K562 (cell line): Measurements from ENCODE around the gene SPIB. TPM values are rescaled to one million over a fixed set of nuclear protein-coding genes. Genes with fewer than 3 reads are reported as not detected.

Source experiments
- ETS2 ChIP-seq: IDR thresholded peaks from 2 replicates; pipeline ENCODE4 v1.6.1; 2016; ENCODE audit warnings: borderline replicate concordance, missing genetic modification characterization, mild to moderate bottlenecking, moderate library complexity, missing compliant biosample characterization; ENCODE audit not compliant: poor library complexity, severe bottlenecking
- ILF3 ChIP-seq: fragments of 450-650 bp; IDR thresholded peaks from 2 replicates; pipeline ENCODE4 v1.6.1; 2018; ENCODE audit warnings: antibody characterized with exemption, mild to moderate bottlenecking, moderate library complexity, borderline replicate concordance
- MYBL2 ChIP-seq, 2 experiments: fragments of 450-650 bp in 1 of 2; sonication (generic) in 1 of 2; formaldehyde crosslinking in 1 of 2; IDR thresholded peaks; 2 replicates each; pipeline versions ENCODE4 v1.6.1 to v1.8.1; 2017 to 2022; ENCODE audit warnings: borderline replicate concordance in 1 of 2, inconsistent platforms in 1 of 2, low read depth in 1 of 2, mild to moderate bottlenecking in 1 of 2, missing genetic modification reagents in 1 of 2, moderate library complexity in 1 of 2
- POLR2AphosphoS2 ChIP-seq: IDR thresholded peaks from 2 replicates; pipeline ENCODE4 v1.6.1; 2012; ENCODE audit warnings: low read length, improper control_type of control experiment
- RAD51 ChIP-seq: fragments of 450-650 bp; IDR thresholded peaks from 2 replicates; pipeline ENCODE4 v1.7.1; 2016; ENCODE audit warnings: low read depth, mild to moderate bottlenecking, borderline replicate concordance
- RFX1 ChIP-seq: fragments of 450-650 bp; IDR thresholded peaks from 2 replicates; pipeline ENCODE4 v1.6.1; 2016; ENCODE audit warnings: mild to moderate bottlenecking, moderate library complexity
- SIN3A ChIP-seq, 2 experiments: fragments of 150-350 bp in 1 of 2; IDR thresholded peaks; 2 replicates each; pipeline ENCODE4 v1.6.1; 2011 to 2016; ENCODE audit warnings: borderline replicate concordance in 2 of 2, low read depth in 2 of 2, low read length in 2 of 2, mild to moderate bottlenecking in 2 of 2, moderate library complexity in 2 of 2; ENCODE audit not compliant: control insufficient read depth in 1 of 2
- SP2 ChIP-seq: IDR thresholded peaks from 2 replicates; pipeline ENCODE4 v1.6.1; 2011; ENCODE audit warnings: mild to moderate bottlenecking, low read depth, low read length, moderate library complexity; ENCODE audit not compliant: poor library complexity, severe bottlenecking; ENCODE audit errors: extremely low read depth
- TOE1 ChIP-seq, 2 experiments: fragments of 450-650 bp in 1 of 2; sonication (generic) in 1 of 2; formaldehyde crosslinking in 1 of 2; IDR thresholded peaks; 2 replicates each; pipeline versions ENCODE4 v1.7.1 to v1.8.0; 2016 to 2022; ENCODE audit warnings: borderline replicate concordance in 2 of 2, mild to moderate bottlenecking in 2 of 2, antibody characterized with exemption in 1 of 2, inconsistent platforms in 1 of 2, low read depth in 1 of 2, missing genetic modification reagents in 1 of 2, moderate library complexity in 1 of 2
- YY1 ChIP-seq, 3 experiments: IDR thresholded peaks; 2 replicates each; pipeline ENCODE4 v1.6.1; 2011; ENCODE audit warnings: low read length in 2 of 3, mild to moderate bottlenecking in 2 of 3, moderate library complexity in 2 of 3, borderline replicate concordance in 1 of 3, control low read depth in 1 of 3, low read depth in 1 of 3; ENCODE audit not compliant: insufficient read depth in 3 of 3, insufficient replicate concordance in 2 of 3, control insufficient read depth in 1 of 3, insufficient read length in 1 of 3; ENCODE audit errors: extremely low read depth in 1 of 3
- ZKSCAN8 ChIP-seq: fragments of 200-800 bp; sonication (Bioruptor generic); IDR thresholded peaks from 2 replicates; pipeline ENCODE4 v1.6.1; 2016; ENCODE audit warnings: missing genetic modification characterization, missing compliant biosample characterization
- ZNF134 ChIP-seq: fragments of 250-450 bp; sonication (Bioruptor Pico); conservative IDR thresholded peaks from 2 replicates; pipeline ENCODE4 v1.4.0; 2020
- ZNF23 ChIP-seq: fragments of 250-450 bp; sonication (Bioruptor Pico); IDR thresholded peaks from 2 replicates; pipeline ENCODE4 v1.4.0; 2020; ENCODE audit warnings: mild to moderate bottlenecking
- ZNF431 ChIP-seq: sonication (generic); formaldehyde crosslinking; IDR thresholded peaks from 2 replicates; pipeline ENCODE4 v1.8.0; 2022; ENCODE audit warnings: mild to moderate bottlenecking, missing genetic modification reagents
- ZNF695 ChIP-seq: fragments of 450-650 bp; formaldehyde crosslinking; IDR thresholded peaks from 2 replicates; pipeline ENCODE4 v1.4.0; 2020; ENCODE audit warnings: mild to moderate bottlenecking, moderate library complexity
- polyA plus RNA-seq, 8 experiments: library from polyadenylated mRNA; depleted of rRNA in 4 of 8; stranded (reverse) in 5 of 8; unstranded in 3 of 8; fragments of >200 nt; fragmentation: Nextera tagmentation in 2 of 8; fragmentation: Illumina TruSeq in 1 of 8; extraction: Ambion mirVana in 2 of 8; extraction: Trizol in 1 of 8; gene quantifications; 2 replicates each; pipeline versions ENCODE4 v1.2.1 to v1.2.3, GENCODE V29; 2011 to 2014; ENCODE audit warnings: inconsistent platforms in 1 of 8, missing spikeins in 1 of 8
- total RNA-seq, 7 experiments: library from RNA; depleted of rRNA in 6 of 7; stranded (reverse); fragments of >200 nt in 6 of 7; fragmentation: Illumina TruSeq in 2 of 7; extraction: Trizol in 2 of 7; gene quantifications; 2 replicates each; pipeline versions ENCODE4 v1.2.1 to v1.2.3, GENCODE V29; 2011 to 2021; ENCODE audit warnings: low replicate concordance in 1 of 7
- TF ChIP-seq, protein P1 (sequence below): fragments of 200-800 bp; sonication (Bioruptor generic); IDR thresholded peaks from 2 replicates; pipeline ENCODE4 v1.6.1; 2016; ENCODE audit warnings: missing genetic modification characterization, missing compliant biosample characterization
- TF ChIP-seq, protein P2 (sequence below): fragments of 250-450 bp; sonication (Bioruptor Pico); IDR thresholded peaks from 2 replicates; pipeline ENCODE4 v1.9.0; 2021; ENCODE audit warnings: mild to moderate bottlenecking
- TF ChIP-seq, protein P3 (sequence below): fragments of 450-650 bp; IDR thresholded peaks from 2 replicates; pipeline ENCODE4 v1.6.1; 2016

SPIB gene
- total and polyA plus RNA-seq, 9 of the 15 experiments (the other 6 are each of a cell fraction or from before 2014, with no cell fraction given): 0.06 to 1.0 (median 0.43) TPM; not detected in 1

DNA sequence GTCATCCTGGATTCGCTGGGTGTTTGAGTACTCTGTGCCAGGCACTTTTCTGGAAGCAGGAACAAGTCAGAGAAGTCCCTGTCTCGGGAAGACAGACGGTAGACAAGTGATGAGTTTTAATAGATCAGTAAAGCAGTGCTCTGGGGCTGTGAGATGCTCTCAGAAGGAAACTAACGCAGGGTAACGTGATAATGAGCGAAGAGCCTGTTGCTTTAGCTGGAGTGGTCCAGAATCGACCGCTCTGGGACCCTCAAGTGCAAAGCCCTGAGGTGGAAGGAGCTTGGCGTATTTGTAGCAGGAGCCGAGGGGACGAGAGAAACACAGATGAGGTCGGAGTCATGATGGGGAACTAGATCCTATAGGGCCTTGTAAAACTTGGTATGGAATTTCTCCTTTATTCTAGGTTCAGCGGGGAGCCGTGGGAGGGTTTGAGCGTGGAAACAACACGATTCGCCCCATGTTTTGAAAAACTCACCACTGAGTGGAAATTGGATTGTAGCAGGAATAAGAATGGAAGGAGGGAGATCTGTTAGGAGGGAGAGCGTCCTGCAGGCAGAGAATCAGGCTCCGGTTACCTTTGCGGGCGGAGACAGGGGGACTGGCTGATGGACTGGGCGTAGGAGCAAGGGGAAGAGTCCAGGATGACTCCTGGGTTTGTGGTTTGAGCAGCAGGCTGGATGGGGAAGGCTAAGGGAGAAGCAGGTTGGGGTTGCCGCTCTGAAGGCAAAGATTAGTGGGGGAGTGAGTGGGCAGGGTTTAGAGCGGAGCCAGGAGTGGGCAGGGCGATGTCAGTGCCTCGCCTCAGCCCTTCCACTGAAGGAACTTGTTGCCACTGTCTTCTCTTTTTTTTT is 33.8 kb upstream of the SPIB start (continued):
- TF ChIP-seq YY1 (IDR thresholded peaks at IDR 0.05; ENCODE audit: borderline replicate concordance in 1 of 3, control insufficient read depth in 1 of 3, extremely low read depth in 1 of 3, insufficient read depth in 3 of 3, insufficient read length in 1 of 3, insufficient replicate concordance in 2 of 3, low read depth in 1 of 3, low read length in 2 of 3): no peak
- TF ChIP-seq ZNF23 (CRISPR knock-in tag): no peak
- no peak for TF ChIP-seq ILF3
- TF ChIP-seq, protein P1, sequence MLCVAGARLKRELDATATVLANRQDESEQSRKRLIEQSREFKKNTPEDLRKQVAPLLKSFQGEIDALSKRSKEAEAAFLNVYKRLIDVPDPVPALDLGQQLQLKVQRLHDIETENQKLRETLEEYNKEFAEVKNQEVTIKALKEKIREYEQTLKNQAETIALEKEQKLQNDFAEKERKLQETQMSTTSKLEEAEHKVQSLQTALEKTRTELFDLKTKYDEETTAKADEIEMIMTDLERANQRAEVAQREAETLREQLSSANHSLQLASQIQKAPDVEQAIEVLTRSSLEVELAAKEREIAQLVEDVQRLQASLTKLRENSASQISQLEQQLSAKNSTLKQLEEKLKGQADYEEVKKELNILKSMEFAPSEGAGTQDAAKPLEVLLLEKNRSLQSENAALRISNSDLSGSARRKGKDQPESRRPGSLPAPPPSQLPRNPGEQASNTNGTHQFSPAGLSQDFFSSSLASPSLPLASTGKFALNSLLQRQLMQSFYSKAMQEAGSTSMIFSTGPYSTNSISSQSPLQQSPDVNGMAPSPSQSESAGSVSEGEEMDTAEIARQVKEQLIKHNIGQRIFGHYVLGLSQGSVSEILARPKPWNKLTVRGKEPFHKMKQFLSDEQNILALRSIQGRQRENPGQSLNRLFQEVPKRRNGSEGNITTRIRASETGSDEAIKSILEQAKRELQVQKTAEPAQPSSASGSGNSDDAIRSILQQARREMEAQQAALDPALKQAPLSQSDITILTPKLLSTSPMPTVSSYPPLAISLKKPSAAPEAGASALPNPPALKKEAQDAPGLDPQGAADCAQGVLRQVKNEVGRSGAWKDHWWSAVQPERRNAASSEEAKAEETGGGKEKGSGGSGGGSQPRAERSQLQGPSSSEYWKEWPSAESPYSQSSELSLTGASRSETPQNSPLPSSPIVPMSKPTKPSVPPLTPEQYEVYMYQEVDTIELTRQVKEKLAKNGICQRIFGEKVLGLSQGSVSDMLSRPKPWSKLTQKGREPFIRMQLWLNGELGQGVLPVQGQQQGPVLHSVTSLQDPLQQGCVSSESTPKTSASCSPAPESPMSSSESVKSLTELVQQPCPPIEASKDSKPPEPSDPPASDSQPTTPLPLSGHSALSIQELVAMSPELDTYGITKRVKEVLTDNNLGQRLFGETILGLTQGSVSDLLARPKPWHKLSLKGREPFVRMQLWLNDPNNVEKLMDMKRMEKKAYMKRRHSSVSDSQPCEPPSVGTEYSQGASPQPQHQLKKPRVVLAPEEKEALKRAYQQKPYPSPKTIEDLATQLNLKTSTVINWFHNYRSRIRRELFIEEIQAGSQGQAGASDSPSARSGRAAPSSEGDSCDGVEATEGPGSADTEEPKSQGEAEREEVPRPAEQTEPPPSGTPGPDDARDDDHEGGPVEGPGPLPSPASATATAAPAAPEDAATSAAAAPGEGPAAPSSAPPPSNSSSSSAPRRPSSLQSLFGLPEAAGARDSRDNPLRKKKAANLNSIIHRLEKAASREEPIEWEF (CRISPR knock-in tag): no peak
- TF ChIP-seq, protein P2, sequence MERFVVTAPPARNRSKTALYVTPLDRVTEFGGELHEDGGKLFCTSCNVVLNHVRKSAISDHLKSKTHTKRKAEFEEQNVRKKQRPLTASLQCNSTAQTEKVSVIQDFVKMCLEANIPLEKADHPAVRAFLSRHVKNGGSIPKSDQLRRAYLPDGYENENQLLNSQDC (CRISPR knock-in tag): no peak
- TF ChIP-seq ETS2 (tag): no peak
- no peak for TF ChIP-seq SP2
- no peak for TF ChIP-seq RAD51
- TF ChIP-seq ZNF431 (CRISPR knock-in tag): no peak
- 0 out of 2 replicates have a peak, but pooled peaks have one; percentile 16 for TF ChIP-seq TOE1 (IDR thresholded peaks at IDR 0.05; ENCODE audit: borderline replicate concordance)
- TF ChIP-seq TOE1 (CRISPR knock-in tag; IDR thresholded peaks at IDR 0.05; ENCODE audit: borderline replicate concordance, low read depth): no peak
- 0 out of 4 replicates have a peak, but pooled peaks have one; percentile 32 to 41 for TF ChIP-seq SIN3A (IDR thresholded peaks at IDR 0.05; ENCODE audit: borderline replicate concordance in 2 of 2, control insufficient read depth in 1 of 2, low read depth in 2 of 2, low read length in 2 of 2)
- TF ChIP-seq MYBL2 (IDR thresholded peaks at IDR 0.05; ENCODE audit: low read depth): no peak
- no peak for TF ChIP-seq MYBL2 (CRISPR knock-in tag; IDR thresholded peaks at IDR 0.05; ENCODE audit: borderline replicate concordance)
- no peak for TF ChIP-seq RFX1
- TF ChIP-seq, protein P3, sequence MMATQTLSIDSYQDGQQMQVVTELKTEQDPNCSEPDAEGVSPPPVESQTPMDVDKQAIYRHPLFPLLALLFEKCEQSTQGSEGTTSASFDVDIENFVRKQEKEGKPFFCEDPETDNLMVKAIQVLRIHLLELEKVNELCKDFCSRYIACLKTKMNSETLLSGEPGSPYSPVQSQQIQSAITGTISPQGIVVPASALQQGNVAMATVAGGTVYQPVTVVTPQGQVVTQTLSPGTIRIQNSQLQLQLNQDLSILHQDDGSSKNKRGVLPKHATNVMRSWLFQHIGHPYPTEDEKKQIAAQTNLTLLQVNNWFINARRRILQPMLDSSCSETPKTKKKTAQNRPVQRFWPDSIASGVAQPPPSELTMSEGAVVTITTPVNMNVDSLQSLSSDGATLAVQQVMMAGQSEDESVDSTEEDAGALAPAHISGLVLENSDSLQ: no peak; the same call in 1 of the 2 replicates
- no peak for TF ChIP-seq ZNF695 (CRISPR knock-in tag)
- no peak for TF ChIP-seq POLR2AphosphoS2
- no peak for TF ChIP-seq ZKSCAN8 (CRISPR knock-in tag)
- TF ChIP-seq ZNF134 (CRISPR knock-in tag): no peak
